Activated CD4-positive, alpha-beta T cell treated with anti-CD3 and anti-CD28 coated beads, Interleukin-2, amount 10 ng/mL, durations not matched to agents 7 days and 5 days (primary cell): Measurements from ENCODE around the gene CEP128. TPM values are rescaled to one million over a fixed set of nuclear protein-coding genes. Genes with fewer than 3 reads are reported as not detected.

ENCODE experiments used
- CTCF ChIA-PET: fragments of 350-600 bp; sonication (Branson Sonifier 250); formaldehyde crosslinking; loops from one replicate; lab custom pipeline; 2021; ENCODE audit warnings: antibody characterized with exemption; lab: Charles Lee
- POLR2A ChIA-PET: fragments of 350-600 bp; sonication (Branson Sonifier 250); formaldehyde crosslinking; loops from one replicate; lab custom pipeline; 2021; ENCODE audit warnings: antibody characterized with exemption; lab: Charles Lee
- DNase-seq: peaks from one replicate; pipeline ENCODE4 v3.0.0-alpha.2; 2020
- H3K27ac Mint-ChIP-seq: one replicate; pipeline ENCODE4 v1.8.0; 2021; ENCODE audit warnings: mild to moderate bottlenecking, moderate library complexity, mixed read lengths
- H3K27me3 Mint-ChIP-seq: one replicate; pipeline ENCODE4 v1.8.0; 2021; ENCODE audit warnings: mixed read lengths
- H3K36me3 Mint-ChIP-seq: one replicate; pipeline ENCODE4 v1.8.0; 2021; ENCODE audit warnings: low read depth, mixed read lengths
- H3K4me1 Mint-ChIP-seq: one replicate; pipeline ENCODE4 v1.8.0; 2021; ENCODE audit warnings: mixed read lengths
- H3K4me3 Mint-ChIP-seq: one replicate; pipeline ENCODE4 v1.8.0; 2021; ENCODE audit warnings: mild to moderate bottlenecking, moderate library complexity, mixed read lengths
- H3K9me3 Mint-ChIP-seq: one replicate; pipeline ENCODE4 v1.8.0; 2021; ENCODE audit warnings: mixed read lengths
- total RNA-seq, 2 experiments: library from RNA; stranded (reverse); gene quantifications; one replicate each; pipeline ENCODE4 v1.2.3, GENCODE V29; 2021

The CEP128 gene
- total RNA-seq, 2 experiments from 2014 or later, result 27.4 to 35.8 TPM

DNA sequence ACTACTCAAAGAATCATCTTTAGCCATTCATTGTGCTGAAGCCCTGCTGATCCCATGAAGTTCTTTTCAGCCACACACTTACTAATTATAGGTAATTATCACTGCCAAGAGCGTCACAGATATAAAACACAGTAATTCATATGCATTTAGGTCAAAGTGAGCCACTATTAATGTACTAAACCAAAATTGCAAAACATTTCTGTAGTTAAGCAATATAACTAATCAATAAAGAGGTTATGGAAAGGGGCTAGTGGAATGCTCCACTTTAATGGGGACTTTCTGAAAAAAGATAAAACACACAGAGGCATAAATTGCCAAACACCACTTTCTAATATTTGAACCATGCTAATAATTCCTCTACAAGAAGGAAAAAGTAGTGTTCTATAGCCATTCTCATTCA lies 6.8 kb upstream of the CEP128 start:
- ChIA-PET POLR2A (no interaction called here), CTCF (interaction anchor here (0.8 kb wide), 1 partner anchor 10 kb away, joined by 4 read pairs; no protein-coding TSS in a partner anchor)
- H3K4me3 Mint-ChIP-seq, result no peak overlapping the region
- DNase-seq, result no peak
- peaks cover 4% of the 10 kb centered on the region for H3K36me3 Mint-ChIP-seq
- peaks cover 25% of the 10 kb centered on the region for H3K27me3 Mint-ChIP-seq
- H3K4me1 Mint-ChIP-seq, result peaks cover 10% of the 10 kb centered on the region
- peaks cover 22% of the 10 kb centered on the region for H3K9me3 Mint-ChIP-seq
- H3K27ac Mint-ChIP-seq, result no peak overlapping the region

DNA sequence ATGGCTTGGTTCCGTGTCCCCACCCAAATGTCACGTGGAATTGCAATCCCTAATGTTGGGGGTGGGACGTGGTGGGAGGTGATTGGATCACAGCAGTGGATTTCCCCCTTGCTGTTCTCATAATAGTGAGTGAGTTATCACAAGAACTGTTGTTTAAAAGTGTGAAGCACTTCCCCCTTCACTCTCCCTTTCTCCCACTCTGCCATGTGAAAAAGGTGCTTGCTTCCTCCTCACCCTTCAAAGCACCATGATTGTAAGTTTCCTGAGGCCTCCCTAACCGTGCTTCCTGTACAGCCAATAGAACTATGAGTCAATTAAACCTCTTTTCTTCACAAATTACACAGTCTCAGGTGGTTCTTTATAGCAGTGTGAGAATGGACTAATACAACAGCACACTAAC lies 5.3 kb upstream of the CEP128 start:
- peaks cover 22% of the 10 kb centered on the region for H3K9me3 Mint-ChIP-seq
- ChIA-PET CTCF (no interaction called here), POLR2A (no interaction called here)
- peaks cover 25% of the 10 kb centered on the region for H3K4me1 Mint-ChIP-seq
- H3K36me3 Mint-ChIP-seq, result peaks cover 4% of the 10 kb centered on the region
- no peak for DNase-seq
- H3K4me3 Mint-ChIP-seq, result no peak overlapping the region
- H3K27ac Mint-ChIP-seq, result no peak overlapping the region
- peaks cover 20% of the 10 kb centered on the region for H3K27me3 Mint-ChIP-seq

- Mint-ChIP-seq H3K9me3 (peaks cover 22% of the 10 kb centered on the region), H3K4me1 (peaks cover 26% of the 10 kb centered on the region), H3K27me3 (peaks cover 14% of the 10 kb centered on the region), H3K36me3 (peaks cover 4% of the 10 kb centered on the region), H3K4me3 (no peak overlapping the region), H3K27ac (no peak overlapping the region)
- POLR2A ChIA-PET, result no interaction called here
- DNase-seq, result no peak
- CTCF ChIA-PET, result no interaction called here
Observed at GRCh38 chr14:80946187-80946586, 4.6 kb upstream of the CEP128 start.

DNA sequence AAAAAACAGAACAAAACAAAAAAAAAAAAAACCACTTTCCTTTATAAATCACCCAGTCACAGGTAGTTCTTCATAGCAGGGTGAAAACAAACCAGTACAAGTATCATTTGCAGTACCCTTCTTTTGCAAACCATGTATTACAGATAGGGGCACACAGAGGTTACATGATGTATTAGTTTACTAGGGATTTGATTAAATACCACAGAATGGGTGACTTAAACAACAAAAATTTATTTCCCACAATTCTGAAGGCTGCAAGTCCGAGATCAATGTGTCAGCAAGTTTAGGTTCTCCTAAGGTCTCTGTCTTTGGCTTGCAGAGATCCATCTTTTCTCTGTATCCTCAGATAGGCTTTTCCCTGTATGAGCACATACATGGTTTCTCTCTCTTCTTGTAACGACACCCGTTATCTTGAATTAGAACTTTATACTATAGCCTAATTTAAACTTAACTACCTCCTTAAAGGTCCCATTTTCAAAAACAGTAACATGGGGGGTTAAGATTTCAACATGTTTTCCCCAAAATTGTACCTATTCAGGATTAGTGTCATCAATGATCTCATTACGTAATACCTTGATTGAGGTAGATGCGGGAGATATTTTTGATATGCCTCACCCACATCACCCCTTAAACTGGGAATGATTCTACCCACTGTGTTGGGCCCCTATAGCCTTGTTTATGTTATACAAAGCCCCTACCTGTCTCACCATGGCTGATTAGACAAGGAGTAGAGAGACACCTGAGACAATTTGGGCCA lies 3.5 kb upstream of the CEP128 start:
- ChIA-PET CTCF (no interaction called here), POLR2A (no interaction called here)
- Mint-ChIP-seq H3K9me3 (peaks cover 22% of the 10 kb centered on the region), H3K27me3 (peaks cover 5% of the 10 kb centered on the region), H3K36me3 (peaks cover 4% of the 10 kb centered on the region), H3K27ac (no peak overlapping the region), H3K4me3 (no peak overlapping the region), H3K4me1 (peaks cover 35% of the 10 kb centered on the region)
- no peak for DNase-seq

- peak overlapping the region; percentile 87 for H3K27ac Mint-ChIP-seq
- peaks cover 18% of the 10 kb centered on the region for H3K9me3 Mint-ChIP-seq
- no peaks in the 10 kb centered on the region for H3K27me3 Mint-ChIP-seq
- H3K4me1 Mint-ChIP-seq, result peaks cover 41% of the 10 kb centered on the region
- CTCF ChIA-PET, result interaction anchor here (0.6 to 4.0 kb wide), 6 partner anchors 11 to 251 kb away, joined by 3 to 19 read pairs (median 4); partner anchors contain the start of gene TSHR
- peak overlapping the region; percentile 91 for H3K4me3 Mint-ChIP-seq
- peaks cover 4% of the 10 kb centered on the region for H3K36me3 Mint-ChIP-seq
- POLR2A ChIA-PET, result no interaction called here
- no peak for DNase-seq
Observed at GRCh38 chr14:80942191-80942600, 658 bp upstream of the CEP128 start.

DNA sequence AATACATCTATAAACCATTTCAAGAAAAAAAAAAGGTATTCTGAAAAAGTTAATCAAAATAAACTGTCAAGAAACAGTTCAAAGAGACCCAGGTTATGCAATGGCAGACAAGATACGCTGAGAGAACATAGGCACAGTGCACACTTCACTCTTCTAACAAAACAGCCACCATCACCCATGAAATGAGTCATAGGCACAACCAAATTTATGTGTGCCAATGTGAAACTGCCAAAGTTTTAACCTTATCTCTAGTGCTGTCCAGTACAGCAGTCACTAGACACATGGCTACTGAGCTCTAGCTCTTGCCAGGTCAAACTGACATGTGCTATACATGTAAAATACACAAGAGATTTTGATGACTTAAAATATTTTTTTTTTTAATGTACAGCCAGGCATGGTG lies 1.4 kb downstream of the CEP128 start:
- H3K27ac Mint-ChIP-seq, result peak overlapping the region; percentile 25
- peak; percentile 28 for DNase-seq

GRCh38 chr14:80933686-80934085 lies 7.9 kb downstream of the CEP128 start:
- no peak overlapping the region for H3K4me3 Mint-ChIP-seq
- H3K4me1 Mint-ChIP-seq, result peaks cover 62% of the 10 kb centered on the region
- no peak for DNase-seq
- CTCF ChIA-PET, result interaction anchor here (1.3 to 1.8 kb wide), 3 partner anchors 9 to 53 kb away, joined by 3 to 6 read pairs (median 6); partner anchors contain the start of gene TSHR
- H3K36me3 Mint-ChIP-seq, result peaks cover 47% of the 10 kb centered on the region
- peaks cover 9% of the 10 kb centered on the region for H3K9me3 Mint-ChIP-seq
- peak overlapping the region; percentile 37 for H3K27ac Mint-ChIP-seq
- POLR2A ChIA-PET, result no interaction called here
- H3K27me3 Mint-ChIP-seq, result no peaks in the 10 kb centered on the region

More for the DNA sequence above, 1.4 kb downstream of the CEP128 start:
- Mint-ChIP-seq H3K9me3 (peaks cover 4% of the 10 kb centered on the region), H3K4me3 (peak overlapping the region; percentile 91), H3K36me3 (peaks cover 7% of the 10 kb centered on the region), H3K27me3 (no peaks in the 10 kb centered on the region), H3K4me1 (peaks cover 39% of the 10 kb centered on the region)
- ChIA-PET POLR2A (interaction anchor here (0.6 to 0.7 kb wide), 2 partner anchors 17 to 45 kb away, joined by 3 read pairs; no protein-coding TSS in a partner anchor), CTCF (interaction anchor here (0.6 to 4.0 kb wide), 3 partner anchors 40 to 252 kb away, joined by 3 to 15 read pairs (median 4); no protein-coding TSS in a partner anchor)

DNA sequence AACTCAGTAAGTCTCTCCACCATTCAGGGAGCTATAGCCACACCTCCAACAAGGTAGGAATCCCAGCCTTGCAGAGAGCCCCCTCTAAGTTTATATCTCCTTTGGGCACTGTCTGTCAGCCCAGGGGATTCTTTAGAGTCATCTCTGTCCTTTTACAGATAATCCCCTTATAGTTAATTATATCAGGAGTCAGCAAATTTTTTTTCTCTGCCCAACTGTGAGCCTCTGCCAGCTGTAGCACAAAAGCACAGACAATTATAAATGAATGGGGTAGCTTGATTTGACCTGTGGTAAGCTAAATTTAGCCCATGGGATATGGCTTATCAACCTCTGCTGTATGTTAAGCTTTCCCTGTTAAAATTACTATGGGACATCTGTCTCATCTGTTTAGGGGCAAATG lies 8.3 kb downstream of the CEP128 start:
- ChIA-PET CTCF (interaction anchor here (1.3 to 1.8 kb wide), 3 partner anchors 9 to 54 kb away, joined by 3 to 6 read pairs (median 6); partner anchors contain the start of gene TSHR), POLR2A (no interaction called here)
- peak overlapping the region; percentile 37 for H3K27ac Mint-ChIP-seq

GRCh38 chr14:80930836-80931389 lies 10.6 kb downstream of the CEP128 start:
- Mint-ChIP-seq H3K9me3 (peaks cover 14% of the 10 kb centered on the region), H3K36me3 (peaks cover 64% of the 10 kb centered on the region), H3K27me3 (no peaks in the 10 kb centered on the region), H3K27ac (peak overlapping the region; percentile 90), H3K4me1 (peaks cover 75% of the 10 kb centered on the region), H3K4me3 (peak overlapping the region; percentile 12)
- ChIA-PET POLR2A (interaction anchor here (0.7 kb wide), 1 partner anchor 26 kb away, joined by 3 read pairs; no protein-coding TSS in a partner anchor), CTCF (interaction anchor here (0.6 to 1.7 kb wide), 5 partner anchors 9 to 56 kb away, joined by 3 to 7 read pairs (median 3); partner anchors contain the start of gene CEP128)
- DNase-seq, result peak; percentile 71

More for the DNA sequence above, 8.3 kb downstream of the CEP128 start:
- Mint-ChIP-seq H3K4me1 (peaks cover 63% of the 10 kb centered on the region), H3K4me3 (no peak overlapping the region), H3K27me3 (no peaks in the 10 kb centered on the region), H3K9me3 (peaks cover 11% of the 10 kb centered on the region), H3K36me3 (peaks cover 51% of the 10 kb centered on the region)
- no peak for DNase-seq

- Mint-ChIP-seq H3K36me3 (peaks cover 67% of the 10 kb centered on the region), H3K27ac (peak overlapping the region; percentile 90), H3K27me3 (no peaks in the 10 kb centered on the region), H3K4me1 (peaks cover 80% of the 10 kb centered on the region), H3K9me3 (peaks cover 22% of the 10 kb centered on the region), H3K4me3 (no peak overlapping the region)
- ChIA-PET POLR2A (interaction anchor here (0.7 kb wide), 1 partner anchor 27 kb away, joined by 3 read pairs; no protein-coding TSS in a partner anchor), CTCF (interaction anchor here (0.6 to 1.7 kb wide), 5 partner anchors 8 to 57 kb away, joined by 3 to 7 read pairs (median 3); partner anchors contain the start of gene CEP128)
- no peak for DNase-seq
Observed at GRCh38 chr14:80930095-80930494, 11.4 kb downstream of the CEP128 start.

DNA sequence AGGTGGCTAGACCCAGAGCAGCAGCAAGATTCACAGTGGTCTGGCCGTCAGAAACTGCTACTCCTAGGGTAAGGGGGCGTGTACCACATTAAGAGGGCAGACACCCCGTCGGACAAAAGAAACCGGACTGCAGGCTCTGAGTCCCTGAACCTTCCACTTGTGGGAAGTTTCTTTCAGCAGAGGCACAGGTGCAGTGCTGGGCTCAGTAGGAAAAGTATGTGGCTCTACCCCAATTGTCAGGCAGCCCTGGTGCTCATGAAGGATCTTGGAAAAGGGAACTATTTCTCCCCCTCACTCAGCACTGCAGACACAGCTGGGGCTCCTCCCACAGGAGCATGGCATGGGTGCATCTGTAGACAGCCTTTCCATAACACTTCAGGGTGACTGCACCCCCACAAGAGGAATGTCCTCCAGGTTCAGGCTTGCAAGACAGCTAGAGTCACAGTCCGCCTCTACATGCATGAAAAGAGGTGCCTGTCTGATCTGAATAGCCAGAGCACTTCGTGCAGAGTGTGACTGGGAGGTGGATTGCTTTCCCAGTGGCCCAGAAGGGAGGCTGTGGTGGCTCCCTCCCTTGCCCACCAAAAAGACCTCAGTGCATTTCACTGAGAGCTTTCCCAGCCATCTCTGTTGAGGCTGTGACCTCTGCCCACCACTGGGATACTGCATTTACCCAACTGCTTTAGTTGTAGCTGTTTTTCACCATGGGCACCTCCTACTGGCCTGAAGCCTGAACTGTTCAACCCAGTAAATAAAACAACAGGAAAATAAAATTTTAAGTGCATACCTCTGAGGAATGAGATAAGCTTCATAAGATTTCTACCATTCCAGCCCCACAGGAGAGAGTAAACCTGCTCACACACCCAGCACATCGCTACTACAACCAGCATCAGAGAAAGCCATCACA lies 14.2 kb downstream of the CEP128 start:
- no peak overlapping the region for H3K27ac Mint-ChIP-seq
- CTCF ChIA-PET, result interaction anchor here (1.0 kb wide), 1 partner anchor 51 kb away, joined by 3 read pairs; no protein-coding TSS in a partner anchor
- POLR2A ChIA-PET, result no interaction called here
- no peak for DNase-seq
- H3K9me3 Mint-ChIP-seq, result peaks cover 26% of the 10 kb centered on the region
- peaks cover 68% of the 10 kb centered on the region for H3K36me3 Mint-ChIP-seq
- H3K27me3 Mint-ChIP-seq, result no peaks in the 10 kb centered on the region
- H3K4me1 Mint-ChIP-seq, result peaks cover 63% of the 10 kb centered on the region
- no peak overlapping the region for H3K4me3 Mint-ChIP-seq
